GM19467 (cell line): ENCODE data around the gene REL.
"Not testable (repeated sequence)": the region's sequence is repeated elsewhere in the genome, so short reads cannot be mapped to it uniquely, and the experiment has no call there.

Experiments
- ATAC-seq: cut with Tn5 transposase; IDR thresholded peaks from one replicate; pipeline ENCODE4 v1.9.1; 2021; ENCODE audit warnings: mild to moderate bottlenecking, moderate library complexity; ENCODE audit not compliant: unreplicated experiment

REL gene

GRCh38 chr2:60867007-60867406 lies 14.4 kb upstream of the REL start:
- no peak for ATAC-seq

GRCh38 chr2:60867848-60868247 lies 13.5 kb upstream of the REL start:
- no peak for ATAC-seq

GRCh38 chr2:60868589-60869273 lies 12.6 kb upstream of the REL start:
- no peak for ATAC-seq

- no peak for ATAC-seq
Measured at GRCh38 chr2:60872510-60872928, 8.9 kb upstream of the REL start.

GRCh38 chr2:60873381-60873780 lies 8.0 kb upstream of the REL start:
- ATAC-seq: peak; percentile 71

- ATAC-seq: no peak
Measured at GRCh38 chr2:60875520-60875919, 5.9 kb upstream of the REL start.

GRCh38 chr2:60880643-60881046 lies 729 bp upstream of the REL start:
- no peak for ATAC-seq

- peak; percentile 31 for ATAC-seq
Measured at GRCh38 chr2:60882971-60883753, 1.8 kb downstream of the REL start.

- no peak for ATAC-seq
Measured at GRCh38 chr2:60883896-60884295, 2.5 kb downstream of the REL start.

GRCh38 chr2:60884800-60885199 lies 3.4 kb downstream of the REL start:
- ATAC-seq: no peak

- no peak for ATAC-seq
Measured at GRCh38 chr2:60885683-60886082, 4.3 kb downstream of the REL start.

- no peak for ATAC-seq
Measured at GRCh38 chr2:60886991-60887390, 5.6 kb downstream of the REL start.

GRCh38 chr2:60888853-60889252 lies 7.5 kb downstream of the REL start:
- no peak for ATAC-seq

GRCh38 chr2:60889581-60890392 lies 8.4 kb downstream of the REL start:
- not testable (repeated sequence) for ATAC-seq

GRCh38 chr2:60890393-60890707 lies 9.0 kb downstream of the REL start:
- no peak for ATAC-seq

GRCh38 chr2:60891180-60891579 lies 9.8 kb downstream of the REL start:
- no peak for ATAC-seq

GRCh38 chr2:60898567-60898966 lies 17.2 kb downstream of the REL start:
- ATAC-seq: no peak

- ATAC-seq: no peak
Measured at GRCh38 chr2:60899230-60899891, 18.0 kb downstream of the REL start.

- ATAC-seq: no peak
Measured at GRCh38 chr2:60899892-60900249, 18.5 kb downstream of the REL start.

GRCh38 chr2:60901296-60901695 lies 19.9 kb downstream of the REL start:
- ATAC-seq: not testable (repeated sequence)

- not testable (repeated sequence) for ATAC-seq
Measured at GRCh38 chr2:60905867-60906266, 24.5 kb downstream of the REL start.
